ENCODE data around the gene DNAJC18. TPM values are rescaled to one million over a fixed set of nuclear protein-coding genes. Genes with fewer than 3 reads are reported as not detected.

DNAJC18 gene
- total and polyA plus RNA-seq, 2 of the 8 experiments (the other 6 are each of a cell fraction or from before 2014, with no cell fraction given), result 7.8 to 29.2 TPM

GRCh38 chr5:139385061-139386049 lies 54.0 kb downstream of the DNAJC18 start:
- Histone ChIP-seq H3K56ac (replicated peaks; ENCODE audit: insufficient read length, low read depth, low read length) (no peak overlapping the region), H2BK120ac (replicated peaks; ENCODE audit: low read depth, low read length) (no peak overlapping the region), H3K14ac (ENCODE audit: insufficient read length) (no peak overlapping the region), H4K91ac (replicated peaks; ENCODE audit: insufficient read length, low read length) (no peak overlapping the region), H2BK20ac (ENCODE audit: low read length) (no peak overlapping the region), H2BK15ac (ENCODE audit: low read length) (no peak overlapping the region), H4K20me1 (replicated peaks in 1 of 2; ENCODE audit: control insufficient read depth in 1 of 2, insufficient read depth in 2 of 2, low read length in 2 of 2) (peaks cover 0 to 2% of the 10 kb centered on the region in 2 experiments), H3K4me2 (ENCODE audit: insufficient read depth in 1 of 2, low read depth in 2 of 2, low read length in 2 of 2) (no peak overlapping the region), H3K79me2 (ENCODE audit: control insufficient read depth in 1 of 2, insufficient read depth in 2 of 2, low read length in 2 of 2) (no peaks in the 10 kb centered on the region), H3K4me1 (replicated peaks in 1 of 4; ENCODE audit: control insufficient read depth in 3 of 4, insufficient read depth in 4 of 4, low read length in 3 of 4) (peaks cover 3 to 12% (median 9%) of the 10 kb centered on the region in 4 experiments), H3K9me3 (ENCODE audit: insufficient read depth in 2 of 2, low read depth in 1 of 2, low read length in 1 of 2) (no peaks in the 10 kb centered on the region), H3K27me3 (replicated peaks in 1 of 4; ENCODE audit: control insufficient read depth in 3 of 4, extremely low read depth in 1 of 4, insufficient read depth in 3 of 4, low read length in 3 of 4) (no peaks in the 10 kb centered on the region), H2AK5ac (ENCODE audit: low read depth, low read length) (no peak overlapping the region), H3K27ac (ENCODE audit: low read depth, low read length) (no peak overlapping the region), H3K4me3 (ENCODE audit: extremely low read depth in 1 of 4, insufficient read depth in 2 of 4, low read depth in 3 of 4, low read length in 4 of 4) (no peak overlapping the region), H4K5ac (ENCODE audit: insufficient read length, low read depth, low read length) (no peak overlapping the region), H2AFZ (ENCODE audit: low read length) (no peak overlapping the region), H2BK5ac (ENCODE audit: low read depth, low read length) (no peak overlapping the region; the same call in 1 of the 2 replicates), H3K36me3 (ENCODE audit: control insufficient read depth in 2 of 4, insufficient read depth in 4 of 4, low read length in 3 of 4) (no peaks in the 10 kb centered on the region), H3K9ac (replicated peaks in 1 of 4; ENCODE audit: extremely low read depth in 1 of 4, low read depth in 3 of 4, low read length in 3 of 4) (no peak overlapping the region), H3K18ac (ENCODE audit: extremely low read depth, low read length) (no peak overlapping the region), H3K23me2 (ENCODE audit: low read depth, low read length) (no peaks in the 10 kb centered on the region), H2BK12ac (ENCODE audit: low read depth, low read length) (no peak overlapping the region), H3K23ac (ENCODE audit: insufficient read length) (no peak overlapping the region), H4K8ac (ENCODE audit: extremely low read depth, insufficient read depth, low read length) (no peak overlapping the region), H3K79me1 (ENCODE audit: low read depth, low read length) (no peaks in the 10 kb centered on the region; the same call in 1 of the 2 replicates), H3K4ac (replicated peaks; ENCODE audit: insufficient read length, low read depth, low read length) (no peak overlapping the region)
- 89% methylated on average over 8 of the region's 8 CpGs; no CpG with 5 or more reads in 1 of the 2 experiments for WGBS, 2 experiments (ENCODE audit: extremely low coverage in 1 of 2, insufficient coverage in 1 of 2, insufficient read length in 1 of 2, insufficient replicate concordance in 2 of 2, low coverage in 1 of 2, low lambda C conversion rate in 2 of 2, missing lambda C conversion rate in 1 of 2)
- no peak for FAIRE-seq
- no peak for DNase-seq (ENCODE audit: low read depth in 1 of 2, low spot score in 2 of 2)
- ChIA-PET POLR2A (ENCODE audit: partially characterized antibody) (interaction anchor here (0.5 to 2.4 kb wide), 5 partner anchors 9 to 102 kb away, joined by 3 to 8 read pairs (median 3); no protein-coding TSS in a partner anchor), CTCF (ENCODE audit: partially characterized antibody) (interaction anchor here (1.1 to 2.7 kb wide), 2 partner anchors 17 to 219 kb away, joined by 5 to 15 read pairs; no protein-coding TSS in a partner anchor)
- TF ChIP-seq JUND (IDR thresholded peaks at IDR 0.05; ENCODE audit: low read length) (no peak), PHF8 (conservative IDR thresholded peaks at IDR 0.05; ENCODE audit: low read depth, low read length) (no peak), RAD21 (IDR thresholded peaks at IDR 0.05 in 1 of 2, conservative IDR thresholded peaks at IDR 0.05 in 1 of 2; ENCODE audit: low read depth in 2 of 2, low read length in 2 of 2) (0 out of 4 replicates have a peak, but pooled peaks of 1 of the 2 experiments have one; percentile 8), CTCF (IDR thresholded peaks at IDR 0.05; ENCODE audit: control extremely low read depth in 1 of 3, insufficient read depth in 1 of 3, low read depth in 1 of 3, low read length in 3 of 3) (peak in 1 of 3 experiments; percentile 2; a peak in 1 of 4 replicates), RNF2 (IDR thresholded peaks at IDR 0.05; ENCODE audit: borderline replicate concordance, low read depth, low read length, missing control alignments, poor library complexity, severe bottlenecking) (no peak), NRF1 (IDR thresholded peaks at IDR 0.05; ENCODE audit: low read depth, low read length) (no peak), RBBP5 (IDR thresholded peaks at IDR 0.05; ENCODE audit: borderline replicate concordance, low read depth, low read length) (no peak)
